Hematopoietic multipotent progenitor cell treated with erythropoietin and hydrocortisone succinate and interleukin-3 and kit ligand, for 4 days (in vitro differentiated cells): ENCODE measurements around the gene DOCK4.

Experiments
- DNase-seq: peaks from one replicate; pipeline ENCODE4 v3.0.0-alpha.2; 2015

DOCK4 gene

GRCh38 chr7:112073530-112073929 is 132.7 kb downstream of the DOCK4 start:
- no peak for DNase-seq

GRCh38 chr7:112072541-112073245 is 133.5 kb downstream of the DOCK4 start:
- DNase-seq, result no peak

- DNase-seq, result no peak
These were observed 134.3 kb downstream of the DOCK4 start for GRCh38 chr7:112071856-112072255.

- no peak for DNase-seq
These were observed 135.4 kb downstream of the DOCK4 start for GRCh38 chr7:112070674-112071256.

- no peak for DNase-seq
These were observed 136.3 kb downstream of the DOCK4 start for GRCh38 chr7:112069879-112070321.

- no peak for DNase-seq
These were observed 137.2 kb downstream of the DOCK4 start for GRCh38 chr7:112068967-112069366.

GRCh38 chr7:112067632-112068540 is 138.3 kb downstream of the DOCK4 start:
- DNase-seq, result no peak

- no peak for DNase-seq
These were observed 139.0 kb downstream of the DOCK4 start for GRCh38 chr7:112067200-112067599.

- DNase-seq, result no peak
These were observed 140.4 kb downstream of the DOCK4 start for GRCh38 chr7:112065758-112066157.

GRCh38 chr7:112064627-112065385 is 141.4 kb downstream of the DOCK4 start:
- DNase-seq, result no peak

GRCh38 chr7:112063974-112064373 is 142.2 kb downstream of the DOCK4 start:
- no peak for DNase-seq

GRCh38 chr7:112061051-112061450 is 145.1 kb downstream of the DOCK4 start:
- DNase-seq, result no peak

- DNase-seq, result no peak
These were observed 145.6 kb downstream of the DOCK4 start for GRCh38 chr7:112060625-112061024.

GRCh38 chr7:112059675-112060074 is 146.5 kb downstream of the DOCK4 start:
- DNase-seq, result no peak

GRCh38 chr7:112058686-112059085 is 147.5 kb downstream of the DOCK4 start:
- no peak for DNase-seq

- DNase-seq, result no peak
These were observed 149.8 kb downstream of the DOCK4 start for GRCh38 chr7:112056409-112056808.

- DNase-seq, result no peak
These were observed 152.5 kb downstream of the DOCK4 start for GRCh38 chr7:112053737-112054069.

GRCh38 chr7:112052993-112053736 is 153.0 kb downstream of the DOCK4 start:
- DNase-seq, result no peak

- DNase-seq, result no peak
These were observed 153.7 kb downstream of the DOCK4 start for GRCh38 chr7:112052498-112052897.

GRCh38 chr7:112050250-112050881 is 155.8 kb downstream of the DOCK4 start:
- no peak for DNase-seq

- DNase-seq, result no peak
These were observed 156.5 kb downstream of the DOCK4 start for GRCh38 chr7:112049555-112050249.
